Renal pelvis (tissue), 4 donors: ENCODE data around the gene TIAL1. TPM values are rescaled to one million over a fixed set of nuclear protein-coding genes. Genes with fewer than 3 reads are reported as not detected.
"Not testable (repeated sequence)": the region's sequence is repeated elsewhere in the genome, so short reads cannot be mapped to it uniquely, and the experiment has no call there.

Experiments used
- DNase-seq: peaks from one replicate; pipeline ENCODE4 v3.0.0-alpha.2; 2013
- polyA plus RNA-seq, 3 donors: library from polyadenylated mRNA; unstranded; fragments of 120-200 nt; gene quantifications; one replicate each; pipeline ENCODE4 v1.2.1, GENCODE V29; 2013; ENCODE audit not compliant: insufficient read length in 3 of 3

Gene TIAL1
- polyA plus RNA-seq, 3 donors = 132 to 188 (median 186) TPM

DNA sequence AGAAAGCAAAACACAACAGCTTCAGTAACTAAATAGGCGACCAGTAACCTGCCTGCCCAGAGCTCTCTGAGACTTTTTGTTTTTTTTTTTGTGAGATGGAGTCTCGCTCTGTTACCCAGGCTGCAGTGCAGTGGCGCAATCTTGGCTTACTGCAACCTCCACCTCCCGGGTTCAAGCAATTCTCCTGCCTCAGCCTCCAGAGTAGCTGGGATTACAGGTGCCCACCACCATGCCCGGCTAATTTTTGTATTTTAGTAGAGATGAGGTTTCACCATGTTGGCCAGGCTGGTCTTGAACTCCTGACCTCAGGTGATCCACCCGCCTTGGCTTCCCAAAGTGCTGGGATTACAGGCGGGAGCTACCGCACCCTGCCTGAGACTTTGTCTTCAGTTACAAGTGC lies 23.0 kb upstream of the TIAL1 start:
- not testable (repeated sequence) for DNase-seq

DNA sequence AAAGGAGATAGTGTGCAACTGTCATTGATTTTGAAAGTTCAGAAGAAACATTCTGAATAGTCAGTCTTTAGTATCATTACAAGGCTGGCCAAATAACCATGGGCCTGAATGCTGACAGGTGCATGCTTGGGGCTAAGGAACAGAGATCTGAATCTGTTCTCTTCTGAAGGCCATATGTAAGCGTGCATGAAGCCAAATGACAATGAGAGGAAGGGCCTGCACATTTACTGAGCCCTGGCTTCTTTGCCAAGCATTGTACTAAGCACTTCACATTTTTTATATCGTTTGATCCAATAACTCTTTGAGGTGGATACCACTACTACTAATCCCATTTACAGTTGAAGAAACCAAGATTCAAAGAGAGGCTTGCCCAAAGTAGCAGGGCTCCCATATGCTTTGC lies 22.5 kb upstream of the TIAL1 start:
- no peak for DNase-seq

DNA sequence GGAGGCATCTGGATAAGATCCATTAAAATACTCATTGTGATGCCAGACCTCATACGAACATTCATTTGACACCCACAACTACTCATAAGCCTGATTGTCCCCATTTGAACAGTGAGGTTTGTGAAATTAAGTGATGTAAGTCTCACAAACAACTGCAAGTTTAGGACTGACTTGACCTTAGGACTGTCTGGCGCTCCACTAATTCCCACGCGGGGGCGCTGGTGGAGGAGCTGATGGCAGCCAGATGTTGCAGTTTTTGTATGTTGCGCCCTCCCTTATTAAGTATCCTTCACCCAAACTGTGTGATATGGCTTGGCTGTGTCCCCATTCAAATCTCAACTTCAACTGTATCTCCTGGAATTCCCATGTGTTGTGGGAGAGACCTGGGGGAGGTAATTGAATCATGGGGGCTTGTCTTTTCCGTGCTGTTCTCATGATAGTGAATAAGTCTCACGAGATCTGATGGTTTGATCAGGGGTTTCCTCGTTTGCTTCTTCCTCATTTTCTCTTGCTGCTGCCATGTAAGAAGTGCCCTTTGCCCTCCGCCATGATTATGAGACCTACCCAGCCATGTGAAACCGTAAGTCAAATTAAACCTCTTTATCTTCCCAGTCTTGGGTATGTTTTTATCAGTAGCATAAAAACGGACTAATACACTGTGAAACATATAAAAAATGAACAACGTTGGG lies 20.3 kb upstream of the TIAL1 start:
- DNase-seq = no peak

DNA sequence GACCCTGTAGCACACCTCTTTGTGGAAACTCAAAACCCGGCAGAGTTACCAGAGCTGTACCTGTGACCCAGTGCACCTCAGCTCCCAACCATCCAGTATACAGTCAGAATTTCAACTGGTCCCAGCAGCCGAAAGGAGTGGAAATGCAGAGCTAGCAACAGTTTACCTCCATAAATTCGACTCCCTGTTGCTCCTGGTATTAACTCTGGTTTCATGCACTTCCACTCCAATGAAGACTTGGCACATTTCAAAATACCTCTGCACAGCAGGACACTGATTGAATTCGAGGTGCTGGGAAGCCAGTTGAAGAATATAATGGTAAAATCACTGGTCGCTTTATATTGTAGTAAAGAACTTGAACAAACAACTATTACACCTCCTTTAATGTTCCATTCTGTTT lies 17.9 kb upstream of the TIAL1 start:
- DNase-seq = no peak

DNA sequence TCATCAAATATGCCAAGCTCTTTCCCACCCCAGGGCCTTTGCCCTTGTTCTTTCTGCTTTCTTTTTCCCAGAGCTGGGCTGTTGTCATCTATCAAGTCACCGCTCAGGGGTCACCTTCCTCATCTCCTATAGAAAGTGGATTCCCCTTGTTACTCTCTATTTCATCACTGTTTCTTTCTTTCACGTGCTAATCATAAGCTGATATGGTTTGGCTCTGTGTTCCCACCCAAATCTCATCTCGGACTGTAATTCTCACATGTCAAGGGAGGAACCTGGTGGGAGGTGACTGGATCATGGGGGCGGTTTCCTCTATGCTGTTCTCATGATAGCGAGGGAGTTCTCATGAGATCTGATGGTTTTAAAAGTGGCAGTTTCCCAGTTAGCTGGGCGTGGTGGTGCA lies 17.0 kb upstream of the TIAL1 start:
- no peak for DNase-seq

DNA sequence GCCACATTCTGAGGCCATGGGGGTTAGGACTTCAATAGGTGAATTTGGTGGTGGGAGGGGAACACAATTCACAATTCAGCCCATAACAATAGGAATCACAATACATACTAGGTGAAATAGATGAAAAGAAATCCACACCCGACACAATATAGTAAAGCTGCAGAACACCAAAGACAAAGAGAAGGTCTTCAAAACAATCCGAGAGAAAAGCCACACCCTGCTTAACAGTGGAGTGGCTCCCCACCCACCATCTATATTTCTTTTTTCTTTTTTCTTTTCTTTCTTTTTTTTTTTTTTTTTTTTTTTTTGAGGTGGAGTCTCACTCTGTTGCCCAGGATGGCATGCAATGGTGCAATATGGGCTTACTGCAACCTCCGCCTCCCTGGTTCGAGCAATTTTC lies 14.7 kb upstream of the TIAL1 start:
- no peak for DNase-seq

DNA sequence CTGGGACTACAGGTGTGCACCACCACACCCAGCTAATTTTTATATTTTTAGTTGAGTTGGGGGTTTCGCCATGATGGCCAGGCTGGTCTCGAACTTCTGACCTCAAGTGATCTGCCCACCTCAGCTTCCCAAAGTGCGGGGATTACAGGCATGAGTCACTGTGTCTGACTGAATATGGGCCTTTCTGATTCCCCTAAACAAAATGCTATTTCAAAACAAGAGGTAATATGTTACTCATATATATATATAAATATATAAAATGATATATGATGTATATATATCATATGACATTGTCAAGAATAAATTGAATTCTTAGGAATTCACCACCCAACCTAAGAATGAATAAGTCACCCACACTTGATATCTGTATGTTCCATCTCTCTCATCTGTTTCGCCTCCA lies 12.8 kb upstream of the TIAL1 start:
- no peak for DNase-seq

DNA sequence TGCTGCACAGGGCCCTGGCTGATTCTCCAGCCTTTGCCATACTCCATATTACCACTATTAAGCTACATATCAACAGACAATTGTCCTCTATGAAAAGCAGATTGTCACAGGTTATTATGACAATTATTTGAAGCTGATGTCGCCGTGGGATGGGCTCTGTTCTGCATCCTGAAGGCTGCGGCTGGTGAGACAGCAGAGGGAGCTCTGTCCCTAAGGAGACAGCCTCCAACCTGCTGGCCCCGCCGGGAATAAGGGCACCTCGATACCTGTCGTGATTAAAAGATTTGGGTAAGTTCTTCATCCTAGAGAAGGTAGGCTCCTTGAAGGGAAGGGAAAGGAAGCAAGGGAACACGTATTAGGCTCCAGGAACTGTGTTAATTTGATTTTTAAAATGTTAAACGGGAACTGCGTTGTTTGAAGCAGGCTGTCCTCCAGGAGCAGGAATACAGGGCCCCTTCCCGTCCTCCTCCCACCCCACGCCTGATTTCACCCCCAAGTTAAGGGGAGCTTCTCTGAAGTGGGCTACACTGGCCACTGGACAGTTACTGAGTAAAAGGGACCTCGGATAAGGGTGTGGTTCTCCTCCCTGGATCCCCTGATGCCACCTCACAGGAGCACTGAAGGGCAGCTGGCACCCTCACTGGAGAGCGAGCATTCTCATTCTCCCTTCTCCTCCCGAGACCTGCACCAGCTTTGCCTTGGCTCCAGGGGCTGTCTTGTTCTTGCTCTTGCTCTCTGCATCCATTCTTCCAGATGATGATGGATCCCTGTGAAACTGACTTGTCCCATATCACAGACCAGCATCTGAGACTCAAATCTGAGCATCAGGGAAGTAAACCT lies 11.8 kb upstream of the TIAL1 start:
- DNase-seq = no peak

DNA sequence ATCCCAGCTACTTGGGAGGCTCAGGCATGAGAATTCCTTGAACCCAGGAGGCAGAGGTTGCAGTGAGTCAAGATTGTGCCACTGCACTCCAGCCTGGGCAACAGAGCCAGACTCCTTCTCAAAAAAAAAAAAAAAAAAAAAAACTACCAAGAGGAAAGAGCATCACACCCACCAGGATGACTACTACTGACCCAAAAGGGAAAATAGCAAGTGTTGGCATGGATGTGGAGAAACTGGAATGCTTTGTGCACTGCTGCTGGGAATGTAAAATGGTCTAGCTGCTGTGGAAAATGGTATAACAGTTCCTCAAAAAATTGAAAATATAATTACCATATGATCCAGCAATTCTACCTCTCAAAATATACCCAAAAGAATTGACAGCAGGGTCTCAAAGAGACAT lies 7.7 kb upstream of the TIAL1 start:
- no peak for DNase-seq

DNA sequence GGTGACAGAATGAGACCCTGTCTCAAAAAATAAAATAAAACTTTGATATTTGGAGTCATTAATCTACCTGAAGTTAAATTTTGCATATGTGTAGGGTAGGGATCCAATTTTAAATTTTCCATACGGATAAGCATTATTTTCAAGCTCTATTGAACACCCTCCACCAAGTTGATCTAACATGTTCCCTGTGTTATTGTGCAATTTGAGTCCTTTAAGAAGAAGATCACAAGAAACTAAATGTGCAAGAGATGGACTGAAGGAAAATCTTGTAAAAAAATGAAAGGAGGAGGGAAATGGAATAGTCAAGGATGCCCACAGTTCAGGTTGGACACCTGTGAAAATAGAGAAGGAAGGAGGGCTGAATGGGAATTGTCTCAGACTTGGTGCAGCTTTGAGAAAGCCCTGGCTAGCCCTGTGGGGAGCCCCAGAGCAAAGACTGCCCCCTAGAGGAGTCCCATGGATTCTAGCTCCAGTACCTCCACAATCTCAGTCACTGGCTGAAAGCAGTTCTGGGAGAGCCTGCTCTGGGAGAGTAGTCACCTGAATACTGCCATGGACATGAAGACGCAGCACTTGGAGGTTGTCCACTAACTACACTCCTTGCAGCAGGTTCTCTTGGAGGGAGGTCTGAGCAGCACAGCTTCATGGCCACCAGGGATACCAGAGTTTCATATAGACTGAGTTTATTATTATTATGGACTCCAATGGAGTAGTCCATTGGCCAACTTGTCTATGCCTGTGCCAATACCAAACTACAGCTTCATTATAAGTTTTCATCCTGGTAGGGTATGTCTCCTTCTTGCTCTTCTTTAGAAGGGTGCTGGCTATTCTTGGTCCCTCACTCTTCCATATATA lies 5.7 kb upstream of the TIAL1 start:
- no peak for DNase-seq

DNA sequence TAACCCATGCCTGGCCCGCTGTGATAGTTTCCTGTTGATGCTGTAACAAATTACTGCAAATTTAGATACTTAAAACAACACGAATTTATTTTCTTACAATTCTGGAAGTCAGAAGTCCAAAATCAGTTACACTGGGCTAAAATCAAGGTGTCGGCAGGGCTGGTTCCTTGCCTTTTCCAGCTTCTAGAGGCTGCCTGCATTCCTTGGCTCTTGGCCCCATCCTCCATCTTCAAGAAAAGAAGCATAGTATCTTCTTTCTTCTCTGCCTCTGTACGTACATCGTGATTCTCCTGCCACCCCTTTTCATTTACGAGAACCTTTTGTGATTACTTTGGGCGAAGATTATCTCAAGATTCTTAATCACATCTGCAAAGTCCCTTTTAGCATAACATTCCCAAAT lies 1.6 kb upstream of the TIAL1 start:
- no peak for DNase-seq

DNA sequence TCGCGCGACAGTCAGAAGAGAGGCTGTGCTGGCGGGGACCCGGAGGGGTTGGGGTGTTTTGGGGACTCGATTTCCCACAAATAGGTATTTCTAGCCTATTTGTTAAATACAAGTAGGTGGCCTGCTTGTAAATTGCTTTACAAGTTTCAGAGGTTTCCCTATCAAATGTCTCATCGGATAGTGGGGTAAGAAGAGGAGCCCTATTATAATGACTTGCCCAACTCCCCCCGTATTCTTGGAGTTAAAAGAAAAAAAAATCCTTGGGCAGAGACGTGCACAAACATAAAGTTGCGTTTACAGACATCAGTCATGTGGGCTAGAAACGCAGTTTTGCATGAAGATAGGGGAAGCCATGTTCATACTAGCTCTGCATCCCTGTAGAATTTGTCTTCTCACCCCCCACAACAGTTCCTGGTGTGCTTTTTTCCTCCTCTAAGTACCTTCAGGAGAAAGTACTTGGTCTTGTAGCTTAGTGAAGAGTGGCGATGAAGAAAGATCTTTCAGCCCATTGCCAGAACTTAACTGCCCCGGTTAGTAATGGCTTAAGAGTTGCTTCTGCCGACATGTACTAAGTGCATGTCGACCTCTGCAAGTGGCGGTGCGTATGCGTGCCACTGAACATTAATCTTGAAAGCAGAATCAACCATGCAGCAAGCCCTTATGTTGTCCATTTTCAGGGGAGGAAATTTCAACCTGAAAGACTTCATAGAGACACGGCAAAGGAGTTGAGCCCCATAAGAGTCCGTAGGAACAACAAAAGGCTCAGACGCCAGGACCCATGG lies 832 bp upstream of the TIAL1 start:
- DNase-seq = no peak

DNA sequence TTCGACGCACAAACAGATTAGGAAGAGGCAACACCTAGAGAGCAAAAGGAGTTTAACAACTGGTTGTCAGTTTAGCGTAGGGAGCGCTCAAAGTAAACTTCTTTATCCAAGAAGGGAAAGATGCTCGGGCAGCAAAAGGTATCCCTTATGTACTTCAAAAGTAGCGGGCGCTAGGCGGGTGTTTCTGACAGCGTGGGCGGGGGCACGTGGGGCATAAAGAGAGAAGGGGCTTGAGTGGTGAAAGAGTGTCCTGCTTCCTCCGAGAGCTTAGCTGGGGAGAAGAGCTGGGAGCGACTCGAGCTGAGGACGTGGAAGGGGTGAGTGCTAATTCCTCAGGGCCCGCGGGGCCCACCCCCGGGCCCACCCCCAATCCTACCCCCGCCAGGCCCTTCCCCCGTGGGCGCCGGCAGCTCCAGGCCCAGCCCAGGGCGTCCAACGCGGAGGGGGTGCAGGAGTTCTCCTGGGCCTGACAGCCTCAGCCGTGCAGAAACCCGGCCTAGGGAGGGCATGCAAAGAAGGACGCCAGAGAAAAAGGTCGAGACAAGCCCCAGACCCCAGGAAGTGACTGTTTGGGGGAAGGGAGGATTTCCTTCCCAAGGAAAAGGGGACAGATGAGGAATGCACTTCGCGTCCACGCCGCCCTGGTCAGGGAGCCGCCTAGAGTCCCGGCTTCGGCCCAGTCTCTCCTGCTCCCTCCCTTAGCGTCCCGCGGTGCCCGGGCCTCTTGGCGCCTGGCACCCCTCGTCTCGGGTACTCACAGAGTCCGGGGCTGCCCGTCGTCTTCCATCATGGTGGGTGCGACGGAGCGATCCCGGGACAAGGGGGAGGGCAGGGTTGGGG lies 868 bp downstream of the TIAL1 start:
- no peak for DNase-seq

DNA sequence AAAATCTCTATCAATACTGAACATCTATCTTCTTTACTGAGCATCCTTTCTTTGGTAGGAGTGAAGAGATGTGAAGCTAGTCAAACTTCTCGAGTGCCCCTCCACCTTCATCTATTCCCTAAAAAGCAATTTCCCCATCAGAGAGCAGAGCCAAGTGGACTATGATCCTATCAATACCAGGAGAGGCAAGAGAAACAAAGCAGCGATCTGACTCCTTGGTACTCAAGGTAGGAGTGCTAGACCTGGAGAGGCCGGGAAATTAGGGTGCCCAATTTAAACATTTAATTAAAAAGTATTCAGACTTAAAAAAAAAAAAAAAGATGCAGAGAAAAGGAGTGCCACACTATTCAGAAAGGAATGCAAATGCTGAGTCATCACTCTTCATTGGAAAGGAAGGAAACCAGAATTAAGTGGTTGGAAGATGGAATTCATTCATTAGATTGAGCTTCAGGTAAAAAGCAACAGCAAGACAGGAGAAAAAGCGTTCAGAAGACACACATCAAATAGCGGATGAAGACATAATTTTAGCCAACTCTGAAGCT lies 1.6 kb downstream of the TIAL1 start:
- no peak for DNase-seq

DNA sequence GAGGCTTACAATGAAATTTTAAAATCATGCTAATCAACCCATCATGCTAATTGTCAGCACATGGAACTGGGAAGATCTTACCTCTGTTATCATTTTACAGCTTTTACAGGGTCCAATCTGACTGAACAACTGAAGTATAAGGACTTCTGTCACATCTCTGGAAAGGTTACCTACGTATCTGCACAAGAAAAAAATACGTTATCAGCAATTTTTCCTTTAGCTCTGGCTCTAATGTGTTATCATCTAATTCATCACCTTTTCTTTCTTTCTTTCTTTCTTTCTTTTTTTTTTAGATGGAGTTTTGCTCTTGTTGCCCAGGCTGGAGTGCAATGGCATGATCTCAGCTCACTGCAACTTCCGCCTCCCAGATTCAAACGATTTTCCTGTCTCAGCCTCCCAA lies 8.7 kb downstream of the TIAL1 start:
- no peak for DNase-seq

DNA sequence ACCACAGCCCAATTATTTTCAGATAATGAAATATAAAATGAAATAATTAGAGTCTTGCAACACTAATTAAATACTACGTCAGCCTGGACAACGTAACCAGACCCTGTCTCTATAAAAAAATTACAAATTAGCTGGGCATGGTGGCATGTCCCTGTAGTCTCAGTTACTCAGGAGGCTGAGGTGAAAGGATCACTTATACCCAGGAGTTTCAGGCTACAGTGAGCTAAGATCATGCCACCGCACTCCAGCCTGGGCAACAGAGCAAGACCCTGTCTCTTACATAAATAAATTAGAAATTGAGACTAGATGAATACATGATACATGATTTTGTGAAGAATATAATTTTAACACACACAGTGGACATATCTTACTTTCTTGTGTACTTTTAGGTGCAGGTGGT lies 18.4 kb downstream of the TIAL1 start:
- DNase-seq = no peak

DNA sequence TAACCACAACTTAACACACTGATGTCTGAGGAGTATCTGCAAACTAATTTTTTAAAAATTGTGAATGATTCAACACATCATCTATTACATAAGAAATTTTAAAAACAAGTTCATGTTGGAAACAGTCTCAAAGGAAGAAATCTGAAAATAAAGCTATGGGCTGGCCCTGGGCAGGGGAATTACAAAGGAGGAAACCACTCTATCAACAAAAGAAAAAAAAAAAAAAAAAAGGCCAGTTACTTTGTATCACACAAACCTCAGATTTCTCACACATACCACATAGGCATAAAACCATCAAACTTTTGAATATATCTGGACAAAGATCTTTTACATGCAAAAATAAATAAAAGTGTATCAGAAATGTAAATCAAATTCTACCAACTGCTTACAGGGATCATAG lies 20.8 kb downstream of the TIAL1 start:
- DNase-seq = no peak

DNA sequence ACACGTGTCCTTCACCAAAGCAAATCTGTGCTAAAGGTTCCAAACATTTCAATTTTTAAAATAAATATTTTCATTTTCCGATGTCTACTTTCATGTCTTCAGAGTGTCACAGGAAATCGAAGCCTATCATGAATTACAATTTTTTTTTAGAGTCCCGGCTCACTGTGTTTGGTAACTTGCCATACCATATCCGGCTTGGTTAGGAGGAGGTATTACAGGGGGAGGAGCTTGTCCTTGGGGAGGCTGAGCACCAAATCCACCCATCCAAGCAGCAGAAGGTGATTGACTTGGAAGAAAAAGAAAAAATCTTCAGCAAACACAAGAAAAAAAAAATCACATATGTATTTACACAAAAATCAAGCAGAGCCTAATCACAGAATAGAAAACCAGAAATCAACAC lies 21.3 kb downstream of the TIAL1 start:
- DNase-seq = no peak

DNA sequence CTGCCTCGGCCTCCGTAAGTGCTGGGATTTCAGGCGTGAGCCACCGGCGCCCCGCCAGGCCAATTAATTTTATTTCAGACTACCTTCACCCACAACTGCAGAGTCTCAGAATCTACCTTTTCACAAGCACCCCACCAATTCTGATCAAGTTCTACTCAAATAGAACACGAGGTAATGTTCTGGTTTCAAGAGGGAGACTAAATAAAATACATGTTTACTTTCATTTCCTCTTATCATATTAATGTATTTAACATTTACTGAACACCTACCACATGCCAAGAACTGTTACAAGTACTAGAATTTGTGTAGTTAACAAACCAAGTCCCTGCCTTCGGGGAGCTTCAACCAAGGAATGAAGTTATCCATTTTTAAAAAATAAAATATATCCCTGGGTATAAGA lies 28.8 kb downstream of the TIAL1 start:
- no peak for DNase-seq

DNA sequence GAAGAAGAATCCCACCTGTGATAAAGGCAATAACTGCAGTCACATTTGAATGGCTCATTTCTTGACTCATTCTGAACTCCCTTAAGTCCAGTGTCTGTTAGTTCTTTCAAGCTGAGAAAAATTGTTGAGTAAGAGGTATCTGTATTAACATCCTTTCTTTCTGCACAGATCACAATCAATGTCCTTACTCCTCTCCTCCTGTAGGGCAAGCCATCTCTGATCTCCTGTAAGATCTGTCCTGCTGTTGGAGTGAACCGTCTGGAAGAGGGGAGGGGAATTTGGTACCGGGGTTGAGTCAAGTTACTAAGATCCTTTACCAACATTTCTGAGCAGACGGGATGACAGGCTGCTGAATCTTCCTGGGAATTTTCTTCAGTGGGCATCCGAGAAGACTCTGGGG lies 34.7 kb downstream of the TIAL1 start:
- no peak for DNase-seq

DNA sequence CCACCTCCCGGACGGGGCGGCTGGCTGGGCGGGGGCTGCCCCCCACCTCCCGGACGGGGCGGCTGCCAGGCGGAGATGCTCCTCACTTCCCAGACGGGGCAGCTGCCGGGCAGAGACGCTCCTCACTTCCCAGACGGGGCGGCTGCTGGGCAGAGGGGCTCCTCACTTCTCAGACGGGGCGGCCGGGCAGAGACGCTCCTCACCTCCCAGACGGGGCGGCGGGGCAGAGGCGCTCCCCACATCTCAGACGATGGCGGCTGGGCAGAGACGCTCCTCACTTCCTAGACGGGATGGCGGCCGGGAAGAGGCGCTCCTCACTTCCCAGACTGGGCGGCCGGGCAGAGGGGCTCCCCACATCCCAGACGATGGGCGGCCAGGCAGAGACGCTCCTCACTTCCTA lies 37.3 kb downstream of the TIAL1 start:
- not testable (repeated sequence) for DNase-seq
